NT2/D1 (cell line): ENCODE results near the gene HS6ST1.

Experiments used
- DNase-seq: peaks from one replicate; pipeline ENCODE4 v3.0.0-alpha.2; 2011; ENCODE audit warnings: low read depth, low spot score
- H3K27me3 ChIP-seq: 2 replicates; pipeline ENCODE4 v1.6.0; 2011; ENCODE audit warnings: mild to moderate bottlenecking; ENCODE audit not compliant: insufficient read length, insufficient read depth
- H3K36me3 ChIP-seq: 2 replicates; pipeline ENCODE4 v1.6.1; 2011; ENCODE audit warnings: mild to moderate bottlenecking, low read length, mixed read lengths; ENCODE audit not compliant: insufficient read depth, insufficient read length
- H3K4me1 ChIP-seq: 2 replicates; pipeline ENCODE4 v1.5.1; 2011; ENCODE audit not compliant: insufficient read depth, insufficient read length
- H3K4me3 ChIP-seq: 2 replicates; pipeline ENCODE4 v1.5.1; 2011; ENCODE audit warnings: low read depth; ENCODE audit not compliant: insufficient read length
- H3K9ac ChIP-seq: 2 replicates; pipeline ENCODE4 v1.6.0; 2011; ENCODE audit warnings: low read depth; ENCODE audit not compliant: insufficient read length
- H3K9me3 ChIP-seq: 2 replicates; pipeline ENCODE4 v1.5.1; 2011; ENCODE audit warnings: mild to moderate bottlenecking, low read length; ENCODE audit not compliant: insufficient read depth
- SUZ12 ChIP-seq: IDR thresholded peaks from 2 replicates; pipeline ENCODE4 v1.6.1; 2011; ENCODE audit not compliant: insufficient read length, insufficient read depth; ENCODE audit errors: extremely low read depth
- YY1 ChIP-seq: IDR thresholded peaks from 2 replicates; pipeline ENCODE4 v1.6.1; 2011; ENCODE audit not compliant: insufficient read length, insufficient read depth
- ZNF274 ChIP-seq: IDR thresholded peaks from 2 replicates; pipeline ENCODE4 v1.6.1; 2011; ENCODE audit warnings: mild to moderate bottlenecking, low read depth, low read length

The HS6ST1 gene

DNA sequence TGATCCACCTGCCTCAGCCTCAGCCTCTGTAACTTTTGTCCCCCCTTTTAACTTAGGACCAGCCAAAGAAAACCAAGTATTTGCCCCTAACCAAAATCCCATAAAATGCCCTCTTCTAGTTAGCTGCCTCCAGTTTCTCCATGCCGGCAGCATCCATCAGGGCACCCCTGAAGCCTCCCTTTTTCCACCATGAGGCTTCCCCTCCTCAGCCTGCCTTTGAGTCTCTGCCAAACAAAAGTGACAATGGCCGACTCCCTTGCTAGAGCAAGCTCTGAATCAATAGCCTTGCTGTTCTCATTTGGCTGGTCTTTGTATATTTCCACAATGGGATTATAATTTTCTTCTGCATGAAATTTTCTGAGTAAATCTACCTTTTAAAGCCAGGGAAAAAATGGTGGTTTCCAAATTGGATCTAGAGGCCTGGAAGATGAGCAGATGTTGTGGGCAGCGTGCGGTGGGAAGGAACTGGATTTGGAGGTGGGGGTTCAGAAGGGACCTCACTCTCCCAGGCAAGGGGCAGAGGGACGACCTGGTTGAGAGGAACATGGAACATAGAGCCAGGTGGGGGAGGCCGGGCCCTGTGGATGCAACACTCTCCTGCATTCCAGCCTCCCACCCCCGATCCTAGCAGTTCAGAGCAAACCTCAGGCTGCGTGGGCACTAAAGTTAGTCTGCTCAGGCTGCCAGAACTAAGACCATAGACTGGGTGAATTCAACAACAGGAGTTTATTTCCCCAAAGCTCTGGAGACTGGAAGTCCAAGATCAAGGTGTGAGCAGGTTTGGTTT lies 80.6 kb downstream of the HS6ST1 start:
- H3K4me1 ChIP-seq, result peaks cover 8% of the 10 kb centered on the region
- DNase-seq, result no peak

DNA sequence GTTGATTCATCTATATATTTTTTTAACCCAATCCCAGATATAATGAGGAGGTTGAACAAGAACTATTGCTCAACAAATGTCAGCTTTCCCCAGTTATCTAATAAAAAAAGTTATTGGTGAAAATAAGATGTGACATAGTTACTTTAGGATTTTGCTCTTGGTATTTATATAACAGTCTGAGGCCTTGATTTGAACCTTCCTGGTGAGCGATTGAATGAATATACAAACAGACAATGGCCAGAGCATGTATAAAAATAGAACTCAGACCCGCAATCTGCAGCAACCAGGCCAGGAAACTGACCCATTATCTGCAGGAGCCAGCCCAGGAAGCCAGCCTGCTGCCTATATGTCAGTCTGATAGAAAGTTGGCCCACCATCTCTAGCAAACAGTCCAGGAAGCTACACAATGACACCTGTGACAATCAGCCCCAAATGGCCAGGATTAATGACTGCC lies 81.6 kb downstream of the HS6ST1 start:
- Histone ChIP-seq H3K9ac (no peak overlapping the region), H3K36me3 (no peaks in the 10 kb centered on the region), H3K4me1 (peaks cover 8% of the 10 kb centered on the region), H3K27me3 (peaks cover 30% of the 10 kb centered on the region), H3K4me3 (no peak overlapping the region), H3K9me3 (no peaks in the 10 kb centered on the region)
- no peak for DNase-seq
- no peak for TF ChIP-seq YY1
- no peak for TF ChIP-seq ZNF274
- TF ChIP-seq SUZ12, result no peak

More for the DNA sequence above, 80.6 kb downstream of the HS6ST1 start:
- Histone ChIP-seq H3K9me3 (no peaks in the 10 kb centered on the region), H3K27me3 (peaks cover 23% of the 10 kb centered on the region), H3K4me3 (no peak overlapping the region), H3K9ac (no peak overlapping the region), H3K36me3 (no peaks in the 10 kb centered on the region)
- no peak for TF ChIP-seq YY1
- no peak for TF ChIP-seq SUZ12
- no peak for TF ChIP-seq ZNF274

DNA sequence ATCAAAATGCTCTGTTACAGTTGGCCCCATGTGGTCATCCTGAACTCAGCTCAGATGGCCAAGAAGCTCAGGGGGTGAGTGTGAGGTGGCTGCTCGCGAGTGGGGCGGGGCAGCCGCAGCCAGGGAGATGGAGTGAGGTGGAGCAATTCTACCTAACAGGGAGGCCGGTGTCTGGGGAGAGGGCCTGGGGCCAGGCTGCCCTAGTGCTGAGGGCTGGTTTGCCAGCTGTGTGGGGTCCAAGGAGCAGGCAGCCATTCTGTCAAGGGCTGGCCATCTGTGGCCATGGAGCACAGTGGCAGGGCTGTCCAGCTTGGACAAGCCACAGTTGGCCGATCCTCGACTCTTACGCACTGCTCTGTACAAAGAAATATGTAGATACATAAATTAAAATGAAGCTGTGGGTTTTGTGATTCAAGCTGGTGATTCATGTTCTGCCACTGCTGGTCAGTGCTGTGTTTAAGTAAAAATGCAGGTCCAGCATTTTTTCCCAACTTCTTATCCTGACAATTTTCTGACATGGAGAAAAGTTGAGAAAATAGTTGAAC lies 82.1 kb downstream of the HS6ST1 start:
- no peak for TF ChIP-seq YY1
- TF ChIP-seq SUZ12, result no peak
- no peak for TF ChIP-seq ZNF274
- no peaks in the 10 kb centered on the region for H3K36me3 ChIP-seq
- H3K4me1 ChIP-seq, result peaks cover 5% of the 10 kb centered on the region
- H3K4me3 ChIP-seq, result no peak overlapping the region
- no peak overlapping the region for H3K9ac ChIP-seq
- H3K9me3 ChIP-seq, result no peaks in the 10 kb centered on the region
- no peak for DNase-seq
- H3K27me3 ChIP-seq, result peaks cover 34% of the 10 kb centered on the region

DNA sequence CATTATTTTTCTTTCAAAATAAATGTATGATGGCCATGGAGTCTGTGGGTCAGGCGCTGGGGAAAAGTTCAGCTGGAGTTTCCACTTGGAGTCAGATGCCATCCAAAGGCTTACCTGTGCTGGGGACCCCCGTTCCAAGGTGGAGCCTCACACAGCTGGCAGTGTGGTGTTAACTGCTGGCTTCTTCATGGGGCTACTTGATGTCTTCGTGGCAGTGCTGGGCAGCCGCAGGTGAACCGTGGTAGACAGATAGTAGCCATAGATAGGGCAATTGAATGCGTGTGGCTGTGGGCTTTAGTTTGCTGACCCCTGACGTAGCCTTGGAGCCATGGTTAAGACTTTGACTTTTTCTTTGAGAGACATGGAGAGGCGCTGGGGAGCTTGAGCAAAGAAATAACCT lies 83.1 kb downstream of the HS6ST1 start:
- Histone ChIP-seq H3K36me3 (no peaks in the 10 kb centered on the region), H3K9me3 (no peaks in the 10 kb centered on the region), H3K27me3 (peaks cover 38% of the 10 kb centered on the region), H3K4me3 (no peak overlapping the region), H3K4me1 (peaks cover 5% of the 10 kb centered on the region), H3K9ac (no peak overlapping the region)
- TF ChIP-seq SUZ12, result no peak
- TF ChIP-seq ZNF274, result no peak
- no peak for TF ChIP-seq YY1
- DNase-seq, result no peak

DNA sequence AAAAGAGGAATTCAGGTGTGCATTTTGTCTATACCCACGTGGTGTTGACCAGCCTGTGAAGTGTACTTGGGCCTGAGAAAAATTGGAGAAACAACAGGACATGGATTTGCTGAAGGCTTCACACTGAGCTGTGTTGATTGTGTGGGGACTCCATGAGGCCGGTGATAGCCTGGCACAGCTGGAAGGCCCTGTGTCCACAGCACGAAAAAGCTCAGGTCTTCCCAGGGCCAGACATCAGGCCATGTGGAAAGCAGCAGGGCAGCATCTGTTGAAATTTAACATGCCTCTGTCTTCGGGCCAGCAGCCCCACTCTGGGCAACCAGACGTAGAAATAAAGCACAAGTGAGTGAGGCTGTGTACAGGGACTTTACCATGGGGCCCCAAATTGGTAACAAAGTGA lies 84.1 kb downstream of the HS6ST1 start:
- no peaks in the 10 kb centered on the region for H3K36me3 ChIP-seq
- TF ChIP-seq YY1, result no peak
- no peak for TF ChIP-seq ZNF274
- no peak for TF ChIP-seq SUZ12

DNA sequence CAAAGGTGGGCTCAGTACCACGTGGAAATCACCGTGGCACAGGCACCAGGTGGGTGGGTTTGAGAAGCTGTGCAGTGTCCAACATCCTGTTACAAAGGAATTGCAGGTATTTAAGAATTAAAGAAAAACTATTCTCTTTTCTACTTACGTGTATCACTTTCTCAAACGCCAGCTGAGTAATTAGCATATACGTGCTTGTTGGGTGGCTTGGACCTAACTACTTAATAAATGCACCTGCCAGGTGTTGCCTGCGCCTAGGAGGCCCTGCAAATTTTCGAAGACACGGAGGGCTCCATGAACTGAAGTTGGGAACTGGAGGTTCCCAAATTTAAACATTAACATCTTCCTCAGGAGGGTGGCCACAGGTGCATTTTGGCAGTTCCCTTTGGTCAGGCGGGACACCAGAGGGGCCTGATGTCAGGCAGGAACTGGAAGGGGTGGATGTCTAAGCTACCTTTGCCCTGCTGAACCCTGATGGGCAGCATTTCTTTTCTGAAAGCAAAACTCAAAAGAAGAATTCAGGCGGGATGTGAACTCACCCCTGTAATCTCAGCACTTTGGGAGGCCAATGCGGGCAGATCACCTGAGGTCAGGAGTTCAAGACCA lies 84.8 kb downstream of the HS6ST1 start:
- peak overlapping the region; percentile 84 for H3K9ac ChIP-seq
- peaks cover 5% of the 10 kb centered on the region for H3K4me1 ChIP-seq
- H3K27me3 ChIP-seq, result peaks cover 37% of the 10 kb centered on the region
- no peak for DNase-seq
- peak overlapping the region; percentile 81 for H3K4me3 ChIP-seq
- H3K36me3 ChIP-seq, result no peaks in the 10 kb centered on the region
- no peaks in the 10 kb centered on the region for H3K9me3 ChIP-seq
- TF ChIP-seq YY1 (no peak), SUZ12 (no peak), ZNF274 (no peak)

More for the DNA sequence above, 84.1 kb downstream of the HS6ST1 start:
- H3K27me3 ChIP-seq, result peaks cover 38% of the 10 kb centered on the region
- DNase-seq, result no peak
- peaks cover 5% of the 10 kb centered on the region for H3K4me1 ChIP-seq
- no peak overlapping the region for H3K4me3 ChIP-seq
- H3K9ac ChIP-seq, result no peak overlapping the region
- no peaks in the 10 kb centered on the region for H3K9me3 ChIP-seq
